ENCODE data around the gene TUSC2.

DNA sequence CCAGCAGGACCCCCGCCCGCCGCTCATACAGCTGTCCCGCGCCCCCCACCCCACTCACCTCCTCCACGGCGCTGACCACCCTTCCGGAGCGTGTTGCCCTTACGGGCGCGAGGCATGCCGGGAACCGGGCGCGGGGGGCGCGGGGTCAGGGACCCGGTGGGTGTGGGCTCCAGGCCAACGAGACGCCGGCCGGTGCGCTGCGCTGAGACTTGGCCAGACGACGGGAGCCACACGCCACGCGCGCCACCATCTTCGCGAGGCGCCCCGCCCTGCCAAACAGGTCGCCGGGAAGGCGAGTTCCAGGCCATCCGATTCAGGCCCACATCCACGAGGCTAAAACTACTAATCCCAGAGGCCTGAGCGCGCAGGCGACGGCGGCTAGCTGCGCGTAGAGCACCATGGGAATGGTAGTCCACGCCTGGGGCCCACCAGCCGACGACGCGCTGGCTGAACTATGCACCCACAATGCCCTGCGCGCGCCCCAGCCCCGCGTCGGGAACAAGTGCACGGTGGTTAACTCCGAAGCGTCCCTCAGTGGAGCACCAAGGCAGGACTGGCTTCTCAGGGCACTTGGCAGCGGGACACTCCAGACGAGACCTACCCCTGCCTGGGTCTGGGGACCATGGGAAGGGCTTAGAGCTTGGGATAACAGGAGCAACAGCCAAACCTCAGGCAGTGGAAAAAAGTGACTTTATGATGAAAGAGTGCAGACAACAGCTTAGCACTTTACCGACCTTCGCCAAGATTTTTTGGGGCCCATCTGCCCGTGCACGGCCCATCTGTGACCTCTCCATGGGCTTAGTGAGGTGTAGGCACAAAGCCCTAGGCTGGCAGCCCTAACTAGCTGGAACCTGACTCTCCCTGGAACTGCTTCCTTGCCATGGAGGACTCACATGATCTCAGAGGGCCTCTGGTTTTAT, 35.6 kb downstream of the TUSC2 start, which contains the start of gene IFRD2:
- TF ChIP-seq, protein P1, sequence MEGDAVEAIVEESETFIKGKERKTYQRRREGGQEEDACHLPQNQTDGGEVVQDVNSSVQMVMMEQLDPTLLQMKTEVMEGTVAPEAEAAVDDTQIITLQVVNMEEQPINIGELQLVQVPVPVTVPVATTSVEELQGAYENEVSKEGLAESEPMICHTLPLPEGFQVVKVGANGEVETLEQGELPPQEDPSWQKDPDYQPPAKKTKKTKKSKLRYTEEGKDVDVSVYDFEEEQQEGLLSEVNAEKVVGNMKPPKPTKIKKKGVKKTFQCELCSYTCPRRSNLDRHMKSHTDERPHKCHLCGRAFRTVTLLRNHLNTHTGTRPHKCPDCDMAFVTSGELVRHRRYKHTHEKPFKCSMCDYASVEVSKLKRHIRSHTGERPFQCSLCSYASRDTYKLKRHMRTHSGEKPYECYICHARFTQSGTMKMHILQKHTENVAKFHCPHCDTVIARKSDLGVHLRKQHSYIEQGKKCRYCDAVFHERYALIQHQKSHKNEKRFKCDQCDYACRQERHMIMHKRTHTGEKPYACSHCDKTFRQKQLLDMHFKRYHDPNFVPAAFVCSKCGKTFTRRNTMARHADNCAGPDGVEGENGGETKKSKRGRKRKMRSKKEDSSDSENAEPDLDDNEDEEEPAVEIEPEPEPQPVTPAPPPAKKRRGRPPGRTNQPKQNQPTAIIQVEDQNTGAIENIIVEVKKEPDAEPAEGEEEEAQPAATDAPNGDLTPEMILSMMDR (IDR thresholded peaks at IDR 0.05): no peak
- TF ChIP-seq POLR2A (IDR thresholded peaks at IDR 0.05): no peak
- TF ChIP-seq POLR2AphosphoS5 (IDR thresholded peaks at IDR 0.05): peak; percentile 43 to 93 (median 89)
- TF ChIP-seq EP300 (IDR thresholded peaks at IDR 0.05): peak; percentile 16
